SK-N-MC (cell line): ENCODE measurements around the gene MSL1.
A peak's percentile ranks its signal among the peaks of the same experiment; 100 is the strongest.

ENCODE experiments used
- DNase-seq: peaks from one replicate; pipeline ENCODE4 v3.0.0-alpha.2; 2011; ENCODE audit warnings: low read depth, low spot score
- H3K27ac ChIP-seq: fragments of 200-600 bp; sonication (generic); 2 replicates; pipeline ENCODE4 v1.5.1; 2016; ENCODE audit warnings: mixed run types
- H3K36me3 ChIP-seq: fragments of 200-600 bp; sonication (generic); 2 replicates; pipeline ENCODE4 v1.6.1; 2017; ENCODE audit warnings: antibody characterized with exemption, low read length, mixed read lengths; ENCODE audit not compliant: insufficient read depth
- H3K4me3 ChIP-seq: fragments of 200-600 bp; sonication (generic); 2 replicates; pipeline ENCODE4 v1.5.1; 2016
- H3K9ac ChIP-seq: fragments of 200-600 bp; sonication (generic); 2 replicates; pipeline ENCODE4 v1.8.0; 2017; ENCODE audit warnings: mixed run types, mixed read lengths; ENCODE audit not compliant: insufficient read length
- H3K9me3 ChIP-seq: fragments of 200-600 bp; sonication (generic); 2 replicates; pipeline ENCODE4 v1.6.1; 2017; ENCODE audit warnings: low read depth, mild to moderate bottlenecking, antibody characterized with exemption, low read length, moderate library complexity, mixed read lengths
- EZH2 ChIP-seq: fragments of 200-600 bp; sonication (generic); IDR thresholded peaks from one replicate; pipeline ENCODE4 v1.6.1; 2017; ENCODE audit warnings: antibody characterized with exemption
- FOXP2 ChIP-seq: optimal IDR thresholded peaks from 2 replicates; pipeline ENCODE3; 2011; ENCODE audit warnings: mild to moderate bottlenecking, moderate library complexity; ENCODE audit not compliant: insufficient read depth; ENCODE audit errors: extremely low read length, control extremely low read depth
- POLR2AphosphoS5 ChIP-seq: IDR thresholded peaks from 2 replicates; pipeline ENCODE4 v1.6.1; 2012; ENCODE audit warnings: mild to moderate bottlenecking, low read depth, low read length, borderline replicate concordance

MSL1 gene

GRCh38 chr17:40121181-40122135 is at the start of gene MSL1:
MSL1 (plus strand) TSS chr17:40121971; CDS start chr17:40122613, 642 bp downstream.
- H3K9ac ChIP-seq: peak within 1 kb of the TSS; percentile 97
- no peak for DNase-seq
- TF ChIP-seq POLR2AphosphoS5 (peak; percentile 63; the same call in 1 of the 2 replicates), EZH2 (no peak)
- H3K27ac ChIP-seq: peak within 1 kb of the TSS; percentile 95
- H3K4me3 ChIP-seq: peak within 1 kb of the TSS; percentile 100
- H3K9me3 ChIP-seq: no peaks in the 10 kb centered on the region
- peaks cover 20% of the 10 kb centered on the region for H3K36me3 ChIP-seq

GRCh38 chr17:40072040-40072734 is 49.6 kb upstream of the MSL1 start:
- Histone ChIP-seq H3K4me3 (peak overlapping the region; percentile 59), H3K9ac (peak overlapping the region; percentile 23), H3K36me3 (peaks cover 22% of the 10 kb centered on the region; the same call in 1 of the 2 replicates), H3K9me3 (no peaks in the 10 kb centered on the region), H3K27ac (peak overlapping the region; percentile 91)
- TF ChIP-seq FOXP2 (peak; percentile 62), EZH2 (no peak), POLR2AphosphoS5 (no peak)
- DNase-seq: no peak

GRCh38 chr17:40072735-40073346 is 48.9 kb upstream of the MSL1 start:
- no peak for DNase-seq
- Histone ChIP-seq H3K9ac (peak overlapping the region; percentile 23), H3K36me3 (peaks cover 26% of the 10 kb centered on the region; the same call in 1 of the 2 replicates), H3K4me3 (peak overlapping the region; percentile 59), H3K27ac (peak overlapping the region; percentile 91), H3K9me3 (no peaks in the 10 kb centered on the region)
- TF ChIP-seq POLR2AphosphoS5: no peak
- no peak for TF ChIP-seq EZH2
- TF ChIP-seq FOXP2: no peak

- no peak overlapping the region for H3K9ac ChIP-seq
- peak overlapping the region; percentile 91 for H3K27ac ChIP-seq
- DNase-seq: no peak
- no peak overlapping the region for H3K4me3 ChIP-seq
- no peaks in the 10 kb centered on the region for H3K9me3 ChIP-seq
- peaks cover 26% of the 10 kb centered on the region; the same call in 1 of the 2 replicates for H3K36me3 ChIP-seq
- no peak for TF ChIP-seq FOXP2
- TF ChIP-seq EZH2: no peak
- no peak for TF ChIP-seq POLR2AphosphoS5
These were observed 48.2 kb upstream of the MSL1 start for GRCh38 chr17:40073454-40074174.

- TF ChIP-seq POLR2AphosphoS5 (no peak), FOXP2 (no peak), EZH2 (no peak)
- Histone ChIP-seq H3K4me3 (no peak overlapping the region), H3K9ac (no peak overlapping the region), H3K9me3 (no peaks in the 10 kb centered on the region), H3K27ac (peak overlapping the region; percentile 91; the same call in 1 of the 2 replicates), H3K36me3 (peaks cover 26% of the 10 kb centered on the region; the same call in 1 of the 2 replicates)
- no peak for DNase-seq
These were observed 47.6 kb upstream of the MSL1 start for GRCh38 chr17:40074175-40074512.

GRCh38 chr17:40074871-40075200 is 46.9 kb upstream of the MSL1 start:
- Histone ChIP-seq H3K36me3 (peaks cover 26% of the 10 kb centered on the region; the same call in 1 of the 2 replicates), H3K9ac (no peak overlapping the region), H3K27ac (peak overlapping the region; percentile 60; the same call in 1 of the 2 replicates), H3K9me3 (no peaks in the 10 kb centered on the region), H3K4me3 (no peak overlapping the region)
- DNase-seq: no peak
- TF ChIP-seq POLR2AphosphoS5 (no peak), EZH2 (no peak), FOXP2 (no peak)

GRCh38 chr17:40075201-40075941 is 46.4 kb upstream of the MSL1 start:
- Histone ChIP-seq H3K9me3 (no peaks in the 10 kb centered on the region), H3K9ac (no peak overlapping the region), H3K36me3 (peaks cover 26% of the 10 kb centered on the region; the same call in 1 of the 2 replicates), H3K27ac (peak overlapping the region; percentile 60; the same call in 1 of the 2 replicates), H3K4me3 (0 out of 2 replicates have a peak overlapping the region, but pooled peaks have one; percentile 25)
- DNase-seq: no peak
- TF ChIP-seq EZH2: no peak
- no peak for TF ChIP-seq FOXP2
- no peak for TF ChIP-seq POLR2AphosphoS5
